ENCODE results near the gene ZNF407.
A peak's percentile ranks its signal among the peaks of the same experiment; 100 is the strongest.

GRCh38 chr18:74623047-74623816, 25.6 kb downstream of the ZNF407 start:
- TF ChIP-seq, protein P1, sequence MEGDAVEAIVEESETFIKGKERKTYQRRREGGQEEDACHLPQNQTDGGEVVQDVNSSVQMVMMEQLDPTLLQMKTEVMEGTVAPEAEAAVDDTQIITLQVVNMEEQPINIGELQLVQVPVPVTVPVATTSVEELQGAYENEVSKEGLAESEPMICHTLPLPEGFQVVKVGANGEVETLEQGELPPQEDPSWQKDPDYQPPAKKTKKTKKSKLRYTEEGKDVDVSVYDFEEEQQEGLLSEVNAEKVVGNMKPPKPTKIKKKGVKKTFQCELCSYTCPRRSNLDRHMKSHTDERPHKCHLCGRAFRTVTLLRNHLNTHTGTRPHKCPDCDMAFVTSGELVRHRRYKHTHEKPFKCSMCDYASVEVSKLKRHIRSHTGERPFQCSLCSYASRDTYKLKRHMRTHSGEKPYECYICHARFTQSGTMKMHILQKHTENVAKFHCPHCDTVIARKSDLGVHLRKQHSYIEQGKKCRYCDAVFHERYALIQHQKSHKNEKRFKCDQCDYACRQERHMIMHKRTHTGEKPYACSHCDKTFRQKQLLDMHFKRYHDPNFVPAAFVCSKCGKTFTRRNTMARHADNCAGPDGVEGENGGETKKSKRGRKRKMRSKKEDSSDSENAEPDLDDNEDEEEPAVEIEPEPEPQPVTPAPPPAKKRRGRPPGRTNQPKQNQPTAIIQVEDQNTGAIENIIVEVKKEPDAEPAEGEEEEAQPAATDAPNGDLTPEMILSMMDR (IDR thresholded peaks at IDR 0.05): peak in 1 of 7 experiments; percentile 4
- no peak for TF ChIP-seq POLR2A (IDR thresholded peaks at IDR 0.05)
- no peak for TF ChIP-seq POLR2AphosphoS5 (IDR thresholded peaks at IDR 0.05)
- TF ChIP-seq EP300 (IDR thresholded peaks at IDR 0.05): no peak

All from stomach (tissue), 4 donors.